Endothelial cell of umbilical vein (primary cell): ENCODE measurements around the gene LGALS12.

Experiments used
- EZH2 ChIP-seq: IDR thresholded peaks from 2 replicates; pipeline ENCODE4 v1.6.1; 2012; ENCODE audit warnings: borderline replicate concordance, low read depth, mild to moderate bottlenecking, moderate library complexity, low read length, inconsistent platforms; ENCODE audit not compliant: severe bottlenecking
- POLR2A ChIP-seq: IDR thresholded peaks from 2 replicates; pipeline ENCODE4 v1.6.1; 2012; ENCODE audit warnings: low read depth, mild to moderate bottlenecking, control low read depth, low read length
- POLR2AphosphoS5 ChIP-seq: IDR thresholded peaks from 2 replicates; pipeline ENCODE4 v1.6.1; 2012; ENCODE audit warnings: low read depth, mild to moderate bottlenecking, control low read depth, low read length, moderate library complexity; ENCODE audit not compliant: insufficient read depth
- TF ChIP-seq, protein P1 (sequence below), 2 donors: IDR thresholded peaks; 1 replicate in 1 of 2; 2 replicates in 1 of 2; pipeline ENCODE4 v1.5.1; 2011; ENCODE audit warnings: low read length in 2 of 2, mild to moderate bottlenecking in 2 of 2, moderate library complexity in 2 of 2, control low read depth in 1 of 2, inconsistent platforms in 1 of 2, low read depth in 1 of 2; ENCODE audit not compliant: insufficient read depth in 1 of 2; ENCODE audit errors: extremely low read depth in 1 of 2

DNA sequence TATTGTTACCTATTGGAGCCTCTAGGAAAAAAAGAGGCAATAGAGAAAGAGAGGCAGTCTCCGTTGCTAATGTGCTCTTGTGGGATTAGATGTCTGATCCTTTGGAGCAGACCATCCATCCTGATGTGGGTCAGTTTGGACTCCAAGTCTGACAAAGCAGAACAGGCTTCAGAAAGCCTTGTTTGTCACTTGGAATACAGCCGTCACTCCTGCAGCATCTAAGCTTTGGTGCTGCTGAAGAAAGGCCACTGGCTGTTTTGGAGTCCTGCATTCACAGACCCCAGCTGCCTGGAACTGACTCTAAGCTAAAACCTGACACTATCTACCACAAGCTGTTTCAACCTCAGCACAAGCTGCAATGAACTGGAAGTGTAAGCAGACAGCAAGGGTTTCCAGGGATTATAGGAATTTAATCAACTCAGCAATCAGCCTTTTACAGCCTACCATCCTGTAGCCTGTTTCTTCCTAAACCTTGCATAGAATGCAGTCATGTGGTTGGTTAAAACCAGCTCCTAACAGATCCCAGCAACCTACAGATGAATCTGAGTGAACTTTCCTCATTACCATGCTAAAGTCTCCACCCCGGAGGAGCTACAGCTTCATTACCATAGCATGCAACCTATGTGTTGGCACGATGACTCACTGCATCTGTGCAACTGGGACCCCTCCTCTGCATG, 27.1 kb downstream of the LGALS12 start:
- TF ChIP-seq POLR2A (no peak), EZH2 (no peak), POLR2AphosphoS5 (no peak)
- TF ChIP-seq, protein P1, sequence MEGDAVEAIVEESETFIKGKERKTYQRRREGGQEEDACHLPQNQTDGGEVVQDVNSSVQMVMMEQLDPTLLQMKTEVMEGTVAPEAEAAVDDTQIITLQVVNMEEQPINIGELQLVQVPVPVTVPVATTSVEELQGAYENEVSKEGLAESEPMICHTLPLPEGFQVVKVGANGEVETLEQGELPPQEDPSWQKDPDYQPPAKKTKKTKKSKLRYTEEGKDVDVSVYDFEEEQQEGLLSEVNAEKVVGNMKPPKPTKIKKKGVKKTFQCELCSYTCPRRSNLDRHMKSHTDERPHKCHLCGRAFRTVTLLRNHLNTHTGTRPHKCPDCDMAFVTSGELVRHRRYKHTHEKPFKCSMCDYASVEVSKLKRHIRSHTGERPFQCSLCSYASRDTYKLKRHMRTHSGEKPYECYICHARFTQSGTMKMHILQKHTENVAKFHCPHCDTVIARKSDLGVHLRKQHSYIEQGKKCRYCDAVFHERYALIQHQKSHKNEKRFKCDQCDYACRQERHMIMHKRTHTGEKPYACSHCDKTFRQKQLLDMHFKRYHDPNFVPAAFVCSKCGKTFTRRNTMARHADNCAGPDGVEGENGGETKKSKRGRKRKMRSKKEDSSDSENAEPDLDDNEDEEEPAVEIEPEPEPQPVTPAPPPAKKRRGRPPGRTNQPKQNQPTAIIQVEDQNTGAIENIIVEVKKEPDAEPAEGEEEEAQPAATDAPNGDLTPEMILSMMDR (IDR thresholded peaks at IDR 0.05; ENCODE audit: extremely low read depth in 1 of 2, insufficient read depth in 1 of 2, low read depth in 1 of 2, low read length in 2 of 2), result no peak
